GM23338 (cell line): ENCODE data around the gene GBE1. TPM values are rescaled to one million over a fixed set of nuclear protein-coding genes. Genes with fewer than 3 reads are reported as not detected.

Experiments used
- ATAC-seq: fragments of 200-7000 bp; cut with Tn5 transposase; 3 replicates; pipeline ENCODE4 v1.9.1; 2020
- DNase-seq: peaks from one replicate; pipeline ENCODE4 v3.0.0-alpha.2; 2015; ENCODE audit warnings: low spot score
- H2AFZ ChIP-seq: fragments of 200-600 bp; sonication (generic); 2 replicates; pipeline ENCODE4 v1.8.0; 2016; ENCODE audit warnings: antibody characterized with exemption, mild to moderate bottlenecking, moderate library complexity
- H3F3A ChIP-seq: fragments of 200-600 bp; sonication (generic); replicated peaks from 2 replicates; pipeline ENCODE4 v1.8.0; 2017; ENCODE audit warnings: antibody characterized with exemption, mixed run types, low read depth
- H3K27ac ChIP-seq: fragments of 200-600 bp; sonication (generic); 2 replicates; pipeline ENCODE4 v1.6.1; 2016; ENCODE audit warnings: low read depth
- H3K27me3 ChIP-seq: fragments of 200-600 bp; sonication (generic); 2 replicates; pipeline ENCODE4 v1.8.0; 2016; ENCODE audit warnings: mild to moderate bottlenecking, mixed run types, moderate library complexity; ENCODE audit not compliant: insufficient read depth
- H3K36me3 ChIP-seq: fragments of 200-600 bp; sonication (generic); 2 replicates; pipeline ENCODE4 v1.8.0; 2016; ENCODE audit warnings: mild to moderate bottlenecking; ENCODE audit not compliant: insufficient read depth
- H3K4me1 ChIP-seq: fragments of 200-600 bp; sonication (generic); 2 replicates; pipeline ENCODE4 v1.8.0; 2016; ENCODE audit warnings: mild to moderate bottlenecking, moderate library complexity; ENCODE audit not compliant: insufficient read depth
- H3K4me2 ChIP-seq: fragments of 200-600 bp; sonication (generic); 2 replicates; pipeline ENCODE4 v1.7.1; 2017; ENCODE audit warnings: mixed run types
- H3K4me3 ChIP-seq: fragments of 200-600 bp; sonication (generic); 2 replicates; pipeline ENCODE4 v1.6.1; 2016; ENCODE audit warnings: mixed run types
- H3K79me2 ChIP-seq: fragments of 200-600 bp; sonication (generic); replicated peaks from 2 replicates; pipeline ENCODE4 v1.8.0; 2017; ENCODE audit warnings: mild to moderate bottlenecking; ENCODE audit not compliant: insufficient read depth
- H3K9me2 ChIP-seq: fragments of 200-600 bp; sonication (generic); 2 replicates; pipeline ENCODE4 v1.8.0; 2017; ENCODE audit not compliant: insufficient read depth
- H4K20me1 ChIP-seq: fragments of 200-600 bp; sonication (generic); replicated peaks from 2 replicates; pipeline ENCODE4 v1.8.0; 2017; ENCODE audit warnings: mild to moderate bottlenecking; ENCODE audit not compliant: insufficient read depth
- H3K27ac Mint-ChIP-seq: 2 replicates; pipeline ENCODE4 v1.8.0; 2020; ENCODE audit warnings: inconsistent platforms, mild to moderate bottlenecking, moderate library complexity, mixed read lengths
- H3K27me3 Mint-ChIP-seq: 3 replicates; pipeline ENCODE4 v1.8.0; 2022; ENCODE audit warnings: low read depth, mild to moderate bottlenecking, moderate library complexity, mixed read lengths, inconsistent platforms; ENCODE audit not compliant: insufficient read depth, poor library complexity
- H3K36me3 Mint-ChIP-seq: 3 replicates; pipeline ENCODE4 v1.8.0; 2021; ENCODE audit warnings: low read depth, mild to moderate bottlenecking, inconsistent platforms, moderate library complexity, mixed read lengths
- H3K4me1 Mint-ChIP-seq: 3 replicates; pipeline ENCODE4 v1.8.0; 2020; ENCODE audit warnings: mild to moderate bottlenecking, inconsistent platforms, mixed read lengths
- H3K4me3 Mint-ChIP-seq: 3 replicates; pipeline ENCODE4 v1.8.0; 2021; ENCODE audit warnings: moderate library complexity, mild to moderate bottlenecking, inconsistent platforms, mixed read lengths
- H3K9me3 Mint-ChIP-seq: 3 replicates; pipeline ENCODE4 v1.8.0; 2020; ENCODE audit warnings: moderate library complexity, mild to moderate bottlenecking, inconsistent platforms, mixed read lengths
- CREB1 ChIP-seq: fragments of 250-450 bp; sonication (Bioruptor Pico); IDR thresholded peaks from 2 replicates; pipeline ENCODE4 v1.5.0; 2020; ENCODE audit warnings: low read depth, mild to moderate bottlenecking, moderate library complexity
- ETS1 ChIP-seq: IDR thresholded peaks from 2 replicates; pipeline ENCODE4 v1.6.1; 2016; ENCODE audit warnings: antibody characterized with exemption
- EZH2 ChIP-seq: fragments of 200-600 bp; sonication (generic); IDR thresholded peaks from one replicate; pipeline ENCODE4 v1.8.0; 2017; ENCODE audit warnings: antibody characterized with exemption, mild to moderate bottlenecking, low read depth; ENCODE audit not compliant: unreplicated experiment
- JUNB ChIP-seq: IDR thresholded peaks from one replicate; pipeline ENCODE4 v1.6.1; 2016; ENCODE audit warnings: antibody characterized with exemption; ENCODE audit not compliant: unreplicated experiment
- NANOG ChIP-seq: IDR thresholded peaks from 2 replicates; pipeline ENCODE4 v1.6.1; 2016; ENCODE audit warnings: antibody characterized with exemption, borderline replicate concordance
- POLR2AphosphoS5 ChIP-seq: IDR thresholded peaks from 2 replicates; pipeline ENCODE4 v1.6.1; 2016; ENCODE audit warnings: antibody characterized with exemption, low read depth
- STAT1 ChIP-seq: IDR thresholded peaks from one replicate; pipeline ENCODE4 v1.6.1; 2016; ENCODE audit warnings: antibody characterized with exemption; ENCODE audit not compliant: unreplicated experiment
- ZNF114 ChIP-seq: fragments of 250-450 bp; sonication (Bioruptor Pico); IDR thresholded peaks from 2 replicates; pipeline ENCODE4 v1.5.0; 2020; ENCODE audit warnings: mild to moderate bottlenecking, moderate library complexity
- ZNF331 ChIP-seq: fragments of 250-450 bp; sonication (Bioruptor Pico); IDR thresholded peaks from 2 replicates; pipeline ENCODE4 v1.5.0; 2020; ENCODE audit warnings: low read depth, mild to moderate bottlenecking, moderate library complexity
- ZNF462 ChIP-seq: fragments of 250-450 bp; sonication (Bioruptor Pico); IDR thresholded peaks from 2 replicates; pipeline ENCODE4 v1.5.0; 2020; ENCODE audit warnings: mild to moderate bottlenecking, moderate library complexity
- polyA plus RNA-seq: library from polyadenylated mRNA; unstranded; fragments of >200 nt; fragmentation: Nextera tagmentation; extraction: Ambion mirVana; gene quantifications from 2 replicates; pipeline ENCODE4 v1.2.1, GENCODE V29; 2016
- total RNA-seq: library from RNA; depleted of rRNA; stranded (reverse); fragments of >200 nt; shearing (Covaris generic); gene quantifications from 2 replicates; pipeline ENCODE4 v1.2.3, GENCODE V29; 2014
- TF ChIP-seq, protein P1 (sequence below), 2 experiments: fragments of 200-600 bp in 1 of 2; sonication (generic) in 1 of 2; conservative IDR thresholded peaks; 2 replicates each; pipeline versions ENCODE4 v1.5.1 to v1.6.1; 2016 to 2017; ENCODE audit warnings: antibody characterized with exemption in 2 of 2, low read depth in 2 of 2, mild to moderate bottlenecking in 2 of 2, moderate library complexity in 1 of 2
- TF ChIP-seq, protein P2 (sequence below): IDR thresholded peaks from one replicate; pipeline ENCODE4 v1.6.1; 2018; ENCODE audit warnings: antibody characterized with exemption; ENCODE audit not compliant: unreplicated experiment

Gene GBE1
- total and polyA plus RNA-seq, 2 experiments from 2014 or later = 6.4 to 12.2 TPM

DNA sequence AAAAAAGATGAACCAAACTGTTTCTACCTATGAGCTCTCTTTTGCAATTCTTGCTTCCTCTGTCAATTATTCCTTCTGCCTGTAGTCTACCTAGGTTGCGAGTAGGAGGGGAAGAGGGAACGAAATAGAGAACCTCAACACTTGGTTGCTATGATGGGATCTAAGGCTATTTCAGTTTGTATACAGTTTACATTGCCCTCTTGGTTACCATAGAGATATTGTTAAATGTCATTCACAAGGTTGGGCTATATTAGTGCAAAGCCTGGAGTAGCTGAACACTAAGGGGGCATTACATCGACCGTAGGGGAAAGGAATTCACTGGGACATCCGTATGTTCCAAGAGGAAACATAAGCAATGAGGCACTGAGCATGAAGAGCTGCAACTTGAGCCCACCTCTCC is 276.9 kb downstream of the GBE1 start:
- Histone ChIP-seq H3K27ac (no peak overlapping the region), H3K4me1 (no peaks in the 10 kb centered on the region), H2AFZ (no peak overlapping the region), H3K27me3 (no peaks in the 10 kb centered on the region), H4K20me1 (no peaks in the 10 kb centered on the region), H3K36me3 (no peaks in the 10 kb centered on the region), H3K79me2 (no peaks in the 10 kb centered on the region), H3K4me3 (no peak overlapping the region), H3K9me2 (no peaks in the 10 kb centered on the region), H3K4me2 (no peak overlapping the region), H3F3A (no peaks in the 10 kb centered on the region)
- ATAC-seq (no peak), DNase-seq (no peak)
- H3K4me3 Mint-ChIP-seq = no peak overlapping the region
- no peaks in the 10 kb centered on the region for H3K9me3 Mint-ChIP-seq
- no peaks in the 10 kb centered on the region for H3K36me3 Mint-ChIP-seq
- H3K27me3 Mint-ChIP-seq = no peaks in the 10 kb centered on the region
- TF ChIP-seq, protein P1, sequence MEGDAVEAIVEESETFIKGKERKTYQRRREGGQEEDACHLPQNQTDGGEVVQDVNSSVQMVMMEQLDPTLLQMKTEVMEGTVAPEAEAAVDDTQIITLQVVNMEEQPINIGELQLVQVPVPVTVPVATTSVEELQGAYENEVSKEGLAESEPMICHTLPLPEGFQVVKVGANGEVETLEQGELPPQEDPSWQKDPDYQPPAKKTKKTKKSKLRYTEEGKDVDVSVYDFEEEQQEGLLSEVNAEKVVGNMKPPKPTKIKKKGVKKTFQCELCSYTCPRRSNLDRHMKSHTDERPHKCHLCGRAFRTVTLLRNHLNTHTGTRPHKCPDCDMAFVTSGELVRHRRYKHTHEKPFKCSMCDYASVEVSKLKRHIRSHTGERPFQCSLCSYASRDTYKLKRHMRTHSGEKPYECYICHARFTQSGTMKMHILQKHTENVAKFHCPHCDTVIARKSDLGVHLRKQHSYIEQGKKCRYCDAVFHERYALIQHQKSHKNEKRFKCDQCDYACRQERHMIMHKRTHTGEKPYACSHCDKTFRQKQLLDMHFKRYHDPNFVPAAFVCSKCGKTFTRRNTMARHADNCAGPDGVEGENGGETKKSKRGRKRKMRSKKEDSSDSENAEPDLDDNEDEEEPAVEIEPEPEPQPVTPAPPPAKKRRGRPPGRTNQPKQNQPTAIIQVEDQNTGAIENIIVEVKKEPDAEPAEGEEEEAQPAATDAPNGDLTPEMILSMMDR (conservative IDR thresholded peaks at IDR 0.05; ENCODE audit: low read depth in 2 of 2) = no peak
- TF ChIP-seq ETS1 = no peak
- no peak for TF ChIP-seq STAT1
- TF ChIP-seq CREB1 (CRISPR knock-in tag) = no peak
- TF ChIP-seq POLR2AphosphoS5 = no peak
- TF ChIP-seq, protein P2, sequence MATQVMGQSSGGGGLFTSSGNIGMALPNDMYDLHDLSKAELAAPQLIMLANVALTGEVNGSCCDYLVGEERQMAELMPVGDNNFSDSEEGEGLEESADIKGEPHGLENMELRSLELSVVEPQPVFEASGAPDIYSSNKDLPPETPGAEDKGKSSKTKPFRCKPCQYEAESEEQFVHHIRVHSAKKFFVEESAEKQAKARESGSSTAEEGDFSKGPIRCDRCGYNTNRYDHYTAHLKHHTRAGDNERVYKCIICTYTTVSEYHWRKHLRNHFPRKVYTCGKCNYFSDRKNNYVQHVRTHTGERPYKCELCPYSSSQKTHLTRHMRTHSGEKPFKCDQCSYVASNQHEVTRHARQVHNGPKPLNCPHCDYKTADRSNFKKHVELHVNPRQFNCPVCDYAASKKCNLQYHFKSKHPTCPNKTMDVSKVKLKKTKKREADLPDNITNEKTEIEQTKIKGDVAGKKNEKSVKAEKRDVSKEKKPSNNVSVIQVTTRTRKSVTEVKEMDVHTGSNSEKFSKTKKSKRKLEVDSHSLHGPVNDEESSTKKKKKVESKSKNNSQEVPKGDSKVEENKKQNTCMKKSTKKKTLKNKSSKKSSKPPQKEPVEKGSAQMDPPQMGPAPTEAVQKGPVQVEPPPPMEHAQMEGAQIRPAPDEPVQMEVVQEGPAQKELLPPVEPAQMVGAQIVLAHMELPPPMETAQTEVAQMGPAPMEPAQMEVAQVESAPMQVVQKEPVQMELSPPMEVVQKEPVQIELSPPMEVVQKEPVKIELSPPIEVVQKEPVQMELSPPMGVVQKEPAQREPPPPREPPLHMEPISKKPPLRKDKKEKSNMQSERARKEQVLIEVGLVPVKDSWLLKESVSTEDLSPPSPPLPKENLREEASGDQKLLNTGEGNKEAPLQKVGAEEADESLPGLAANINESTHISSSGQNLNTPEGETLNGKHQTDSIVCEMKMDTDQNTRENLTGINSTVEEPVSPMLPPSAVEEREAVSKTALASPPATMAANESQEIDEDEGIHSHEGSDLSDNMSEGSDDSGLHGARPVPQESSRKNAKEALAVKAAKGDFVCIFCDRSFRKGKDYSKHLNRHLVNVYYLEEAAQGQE = no peak
- no peak for TF ChIP-seq NANOG
- TF ChIP-seq ZNF462 (CRISPR knock-in tag) = no peak
- no peak for TF ChIP-seq ZNF114
- no peak for TF ChIP-seq JUNB
- no peak for TF ChIP-seq ZNF331 (CRISPR knock-in tag)
- TF ChIP-seq EZH2 = no peak
- H3K27ac Mint-ChIP-seq = no peak overlapping the region
- no peaks in the 10 kb centered on the region; the same call in 2 of the 3 replicates for H3K4me1 Mint-ChIP-seq
